Measurements from ENCODE around the gene LIN7A. TPM values are rescaled to one million over a fixed set of nuclear protein-coding genes. Genes with fewer than 3 reads are reported as not detected.

The LIN7A gene
- total RNA-seq, 2 experiments from 2014 or later, result not detected

- Mint-ChIP-seq H3K4me3 (no peak overlapping the region), H3K36me3 (ENCODE audit: low read depth) (no peaks in the 10 kb centered on the region), H3K4me1 (ENCODE audit: low read depth) (no peaks in the 10 kb centered on the region), H3K9me3 (no peaks in the 10 kb centered on the region), H3K27ac (no peak overlapping the region), H3K27me3 (no peaks in the 10 kb centered on the region)
- Histone ChIP-seq H3K27ac (ENCODE audit: low read depth in 1 of 2, low read length in 2 of 2) (no peak overlapping the region), H3K9me3 (ENCODE audit: control insufficient read depth in 1 of 2, insufficient read depth in 1 of 2, low read length in 2 of 2) (peaks cover 0 to 3% of the 10 kb centered on the region in 2 experiments), H3K4me1 (ENCODE audit: insufficient read depth, low read length) (no peaks in the 10 kb centered on the region), H3K27me3 (ENCODE audit: control insufficient read depth in 1 of 2, insufficient read depth in 2 of 2, low read length in 2 of 2) (no peaks in the 10 kb centered on the region), H3K4me3 (ENCODE audit: low read length) (no peak overlapping the region), H3K36me3 (ENCODE audit: insufficient read depth, low read length) (no peaks in the 10 kb centered on the region)
- no peak for ATAC-seq (ENCODE audit: poor library complexity)
- DNase-seq, result no peak
- ChIA-PET POLR2A (no interaction called here), CTCF (no interaction called here)
- TF ChIP-seq, protein P1, sequence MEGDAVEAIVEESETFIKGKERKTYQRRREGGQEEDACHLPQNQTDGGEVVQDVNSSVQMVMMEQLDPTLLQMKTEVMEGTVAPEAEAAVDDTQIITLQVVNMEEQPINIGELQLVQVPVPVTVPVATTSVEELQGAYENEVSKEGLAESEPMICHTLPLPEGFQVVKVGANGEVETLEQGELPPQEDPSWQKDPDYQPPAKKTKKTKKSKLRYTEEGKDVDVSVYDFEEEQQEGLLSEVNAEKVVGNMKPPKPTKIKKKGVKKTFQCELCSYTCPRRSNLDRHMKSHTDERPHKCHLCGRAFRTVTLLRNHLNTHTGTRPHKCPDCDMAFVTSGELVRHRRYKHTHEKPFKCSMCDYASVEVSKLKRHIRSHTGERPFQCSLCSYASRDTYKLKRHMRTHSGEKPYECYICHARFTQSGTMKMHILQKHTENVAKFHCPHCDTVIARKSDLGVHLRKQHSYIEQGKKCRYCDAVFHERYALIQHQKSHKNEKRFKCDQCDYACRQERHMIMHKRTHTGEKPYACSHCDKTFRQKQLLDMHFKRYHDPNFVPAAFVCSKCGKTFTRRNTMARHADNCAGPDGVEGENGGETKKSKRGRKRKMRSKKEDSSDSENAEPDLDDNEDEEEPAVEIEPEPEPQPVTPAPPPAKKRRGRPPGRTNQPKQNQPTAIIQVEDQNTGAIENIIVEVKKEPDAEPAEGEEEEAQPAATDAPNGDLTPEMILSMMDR (IDR thresholded peaks at IDR 0.05), result no peak
- intact Hi-C loops (cut with DNase I, micrococcal nuclease), result no loop called here
These were observed 191.8 kb downstream of the LIN7A start for GRCh38 chr12:80745851-80746505.

Small RNAs within 50 kb of the gene (microRNA-seq; reads per million reads assigned to microRNA genes)
- gene MIR617 (ENCODE audit: borderline microRNAs expressed, borderline replicate concordance) (not detected), gene MIR618 (ENCODE audit: borderline microRNAs expressed, borderline replicate concordance) (not detected)

Other genes with a start within 250 kb of the LIN7A start
- gene MYF6, start 230.3 kb downstream of the LIN7A start, total RNA-seq, result not detected
- not detected for gene MYF5, start 221.0 kb downstream of the LIN7A start, total RNA-seq
- not detected for gene ACSS3, start 140.1 kb upstream of the LIN7A start, total RNA-seq

Data from CD4-positive, alpha-beta T cell (primary cell).